SIG-M5 (cell line): Measurements from ENCODE around the gene EPYC.

ENCODE experiments used
- DNase-seq: peaks from one replicate; lab custom pipeline; 2025; lab: John Stamatoyannopoulos, UW

Gene EPYC

DNA sequence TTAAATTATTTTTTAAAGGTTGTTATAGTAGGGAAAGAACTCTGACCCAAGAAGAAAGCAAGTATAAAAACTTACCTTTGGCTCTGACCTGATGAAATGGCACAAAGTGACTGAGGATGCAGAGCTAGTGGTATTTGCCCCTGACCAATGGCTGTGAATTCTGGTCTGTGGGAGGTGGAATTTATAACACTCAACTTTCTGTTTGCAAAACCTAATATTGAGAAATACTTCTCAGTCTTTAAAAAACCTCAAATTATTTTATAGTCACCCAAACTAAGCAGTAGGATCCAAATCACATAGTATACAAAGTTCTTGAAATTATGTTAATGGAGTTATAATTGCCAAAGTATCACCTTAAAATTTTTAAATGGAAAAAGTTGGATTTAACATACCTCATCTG lies at the start of gene EPYC:
EPYC (minus strand) TSS at position 101 of the 400 bp plus-strand sequence. CDS start 2,407 bp downstream, outside the sequence.
- DNase-seq, result no peak

DNA sequence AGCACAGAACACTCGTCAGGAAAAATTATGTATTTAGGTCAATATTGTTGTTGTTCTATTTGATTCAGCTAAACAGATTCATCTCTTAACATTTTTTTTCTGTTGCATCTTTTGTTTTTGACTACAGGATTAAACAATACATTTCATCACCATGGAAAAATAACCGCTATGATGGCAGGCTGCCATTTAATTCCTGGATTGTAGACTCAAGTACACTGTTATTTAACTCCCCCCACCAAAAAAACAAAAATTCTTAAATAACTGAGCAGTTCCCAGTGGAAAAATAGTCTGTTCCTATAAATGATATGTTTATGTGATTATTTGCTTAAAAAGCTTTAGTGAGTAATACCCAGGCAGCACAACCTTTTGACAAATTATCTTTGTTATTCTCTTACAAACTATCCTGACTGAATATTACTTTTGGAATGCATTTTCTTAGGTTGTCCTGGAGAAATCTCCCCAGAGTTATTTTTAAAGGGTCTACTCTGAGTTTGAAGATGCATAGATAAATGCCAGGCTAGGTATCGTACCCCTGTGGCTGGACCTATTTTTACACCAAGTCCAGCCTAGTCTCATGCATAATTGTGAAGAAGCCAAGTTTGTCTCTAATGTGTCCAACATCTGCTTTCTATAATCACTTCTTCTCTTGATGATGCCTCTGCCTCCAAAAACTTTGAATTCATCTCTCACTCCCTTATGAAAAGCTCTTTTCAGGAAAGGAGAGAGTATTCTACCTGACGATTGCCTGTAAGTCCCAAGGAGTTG lies 49.4 kb upstream of the EPYC start:
- DNase-seq, result no peak

- no peak for DNase-seq
These were observed 47.3 kb upstream of the EPYC start for GRCh38 chr12:91052026-91052425.

DNA sequence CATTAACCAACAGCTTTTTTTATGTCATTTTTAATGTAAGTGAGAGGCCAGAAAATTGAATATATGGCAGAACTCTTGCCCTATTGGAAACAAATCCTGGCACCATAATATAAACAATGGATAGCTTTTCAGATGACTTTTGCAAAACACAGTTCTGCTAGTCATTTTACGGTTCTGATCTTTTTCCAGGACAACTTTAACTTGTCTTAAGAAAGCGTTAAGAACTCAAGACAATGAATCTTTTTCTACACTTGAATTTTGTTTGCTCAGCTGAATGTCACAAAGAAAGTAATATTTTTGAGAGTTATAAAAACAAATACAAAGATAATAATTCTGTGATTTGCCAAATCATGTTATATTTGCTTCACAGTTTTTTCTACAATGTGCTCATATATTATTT lies 39.8 kb upstream of the EPYC start:
- no peak for DNase-seq

GRCh38 chr12:91043408-91043807 lies 38.6 kb upstream of the EPYC start:
- DNase-seq, result no peak

- DNase-seq, result no peak
These were observed 35.5 kb upstream of the EPYC start for GRCh38 chr12:91040096-91040755.

GRCh38 chr12:91037276-91037675 lies 32.5 kb upstream of the EPYC start:
- DNase-seq, result no peak

DNA sequence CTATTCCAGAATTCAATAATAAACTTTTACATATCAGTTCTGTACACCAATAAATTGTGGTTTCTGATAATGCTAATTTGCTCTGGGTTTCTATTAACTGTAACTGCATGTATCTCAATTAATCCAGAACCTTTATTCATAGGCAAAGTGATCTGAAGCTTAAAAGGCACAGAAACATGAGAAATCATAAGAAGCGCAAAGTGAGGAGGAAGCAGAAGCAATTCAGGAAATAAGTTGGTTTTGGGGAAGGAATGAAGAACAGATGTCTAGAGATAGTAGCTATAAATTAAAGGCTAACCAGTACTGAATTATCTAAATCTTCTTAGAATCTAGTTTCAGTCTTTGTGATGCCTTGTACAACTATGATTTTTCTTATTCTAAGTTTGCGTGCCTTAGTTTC lies 28.5 kb upstream of the EPYC start:
- DNase-seq, result no peak

DNA sequence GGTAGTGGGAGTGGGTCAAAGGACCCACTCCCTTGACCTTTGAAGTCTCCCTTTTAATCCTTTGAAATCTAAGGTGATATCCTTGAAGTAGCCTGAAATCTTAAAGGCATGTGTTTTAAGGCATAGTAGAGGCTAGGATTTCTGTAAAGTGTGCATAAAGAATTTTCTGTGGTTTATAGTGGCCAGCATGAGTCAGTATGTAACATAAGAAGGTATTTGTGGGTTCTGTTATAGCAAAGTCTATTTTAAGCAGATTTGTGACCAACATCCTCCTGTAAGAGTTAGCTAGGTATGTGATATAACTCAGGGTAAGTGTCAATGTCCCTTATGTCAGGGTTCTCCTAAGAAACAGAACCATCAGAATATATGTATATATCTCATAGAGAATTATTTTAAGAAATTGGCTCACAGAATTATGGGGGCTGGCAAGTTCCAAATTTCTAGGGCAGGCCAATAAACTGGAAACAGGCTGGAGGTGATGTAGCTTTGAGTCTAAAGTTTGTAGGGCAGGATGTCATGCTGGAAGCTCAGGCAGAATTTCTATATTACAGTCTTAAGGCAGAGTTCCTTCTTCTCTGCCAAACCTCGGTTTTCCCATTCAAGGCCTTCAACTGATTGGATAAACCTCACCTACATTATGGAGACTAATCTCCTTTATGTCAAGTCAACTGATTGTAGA lies 18.7 kb upstream of the EPYC start:
- no peak for DNase-seq

DNA sequence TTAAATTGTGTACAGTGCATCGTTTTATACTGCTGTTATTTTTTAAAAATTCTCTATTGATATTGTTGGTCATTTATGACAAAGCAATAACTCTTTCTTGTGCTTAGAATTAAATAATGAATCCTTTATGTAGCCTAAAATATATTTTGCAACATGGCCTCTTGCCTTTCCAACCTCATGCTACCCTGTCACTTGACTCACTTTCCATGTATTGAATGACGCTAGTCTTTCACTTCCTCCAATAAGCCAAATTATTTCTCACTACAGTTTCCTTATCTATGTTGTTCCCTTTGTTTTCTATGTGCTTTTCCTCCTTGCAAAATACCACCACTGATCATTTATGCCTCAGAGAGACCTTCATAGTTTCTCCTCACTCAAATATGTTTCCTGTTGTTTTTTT lies 16.3 kb upstream of the EPYC start:
- no peak for DNase-seq

DNA sequence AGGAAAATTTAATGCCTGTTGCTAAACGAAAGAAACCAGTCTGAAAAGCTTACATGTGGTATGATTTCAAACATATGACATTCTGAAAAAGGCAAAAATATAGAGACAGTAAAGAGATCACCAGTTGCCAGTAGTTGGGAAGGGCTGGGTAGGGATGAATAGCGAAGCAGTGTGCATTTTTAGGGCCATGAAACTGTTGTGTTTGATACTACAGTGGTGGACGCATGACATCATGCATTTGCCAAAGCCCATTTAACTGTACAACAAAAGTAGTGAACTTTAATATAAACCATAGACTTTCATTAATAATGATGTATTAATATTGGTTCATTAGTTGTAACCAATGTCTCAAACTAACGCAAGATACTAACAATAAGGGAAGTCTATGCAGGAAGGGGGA lies 14.7 kb upstream of the EPYC start:
- DNase-seq, result no peak

GRCh38 chr12:91017511-91018263 lies 12.9 kb upstream of the EPYC start:
- no peak for DNase-seq

DNA sequence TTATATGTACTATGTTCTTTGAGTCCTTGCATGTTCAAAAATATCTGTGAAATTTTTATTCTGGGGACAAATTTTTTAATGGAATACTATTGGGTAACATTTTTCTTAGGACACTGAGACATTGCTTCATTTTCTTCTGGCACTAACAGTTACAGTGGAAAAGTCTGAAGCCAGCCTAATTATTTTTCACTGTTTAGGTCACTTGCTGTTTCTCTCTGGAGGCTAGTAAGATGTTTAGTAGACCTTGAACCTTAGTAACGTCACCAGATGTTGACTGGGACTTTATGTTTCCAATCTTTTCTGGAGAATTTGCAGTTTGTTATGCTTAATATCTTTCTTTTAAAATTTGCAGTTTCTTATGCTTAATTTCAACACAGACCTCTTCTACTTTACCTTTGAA lies 12.3 kb upstream of the EPYC start:
- DNase-seq, result no peak

DNA sequence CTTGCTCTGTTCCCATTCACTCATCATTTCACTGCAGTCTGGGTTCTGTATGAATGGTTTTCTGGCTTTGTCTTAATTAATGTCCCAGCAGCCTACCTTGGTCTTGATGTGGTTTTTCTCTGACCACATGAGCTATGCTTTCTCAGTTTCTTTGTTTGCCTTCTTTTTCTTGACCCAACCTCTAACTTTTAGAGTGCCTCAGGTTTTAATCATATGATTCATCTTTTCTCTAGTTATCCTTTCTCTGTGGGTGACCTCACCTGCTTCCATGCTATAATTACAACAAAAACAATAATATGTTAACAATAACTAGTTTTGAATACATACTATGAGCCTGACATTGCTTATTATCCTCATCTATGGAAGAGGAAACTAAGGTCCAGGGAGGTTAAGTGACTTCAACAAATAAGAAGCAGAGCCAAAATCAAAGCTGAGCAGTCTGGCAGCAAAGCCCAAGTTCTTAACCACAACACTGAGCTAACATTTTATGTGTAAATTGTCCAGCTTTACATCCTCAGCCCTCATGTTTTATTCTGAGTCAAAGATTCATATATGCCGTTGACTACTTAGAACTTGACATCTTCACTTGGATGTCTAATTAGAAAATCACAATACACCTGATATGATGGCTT lies 4.7 kb upstream of the EPYC start:
- DNase-seq, result no peak

GRCh38 chr12:91007531-91008290 lies 2.9 kb upstream of the EPYC start:
- no peak for DNase-seq

- DNase-seq, result no peak
These were observed 1.0 kb downstream of the EPYC start for GRCh38 chr12:91003737-91004136.

DNA sequence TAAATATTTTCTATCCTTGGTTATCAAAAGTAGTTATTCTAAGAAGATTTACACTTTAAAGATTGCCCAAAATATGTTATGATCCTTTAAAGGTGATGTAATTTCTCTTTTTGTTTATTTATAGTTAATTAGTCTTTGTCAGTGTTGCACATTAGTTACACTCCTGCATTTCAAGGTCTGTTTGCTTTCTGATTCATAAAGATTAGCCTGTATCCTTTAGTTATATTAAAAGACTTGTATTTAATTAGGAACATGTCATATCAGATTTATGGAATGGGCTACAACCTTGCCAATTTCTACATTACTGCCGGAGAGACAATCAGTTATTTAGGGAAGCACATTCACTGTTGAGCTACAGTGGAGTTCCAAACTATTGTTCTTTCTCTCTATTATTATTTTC lies 3.5 kb downstream of the EPYC start:
- no peak for DNase-seq

- no peak for DNase-seq
These were observed 4.8 kb downstream of the EPYC start for GRCh38 chr12:90999966-91000365.

- no peak for DNase-seq
These were observed 5.2 kb downstream of the EPYC start for GRCh38 chr12:90999527-90999926.

GRCh38 chr12:90995010-90995409 lies 9.8 kb downstream of the EPYC start:
- DNase-seq, result no peak

DNA sequence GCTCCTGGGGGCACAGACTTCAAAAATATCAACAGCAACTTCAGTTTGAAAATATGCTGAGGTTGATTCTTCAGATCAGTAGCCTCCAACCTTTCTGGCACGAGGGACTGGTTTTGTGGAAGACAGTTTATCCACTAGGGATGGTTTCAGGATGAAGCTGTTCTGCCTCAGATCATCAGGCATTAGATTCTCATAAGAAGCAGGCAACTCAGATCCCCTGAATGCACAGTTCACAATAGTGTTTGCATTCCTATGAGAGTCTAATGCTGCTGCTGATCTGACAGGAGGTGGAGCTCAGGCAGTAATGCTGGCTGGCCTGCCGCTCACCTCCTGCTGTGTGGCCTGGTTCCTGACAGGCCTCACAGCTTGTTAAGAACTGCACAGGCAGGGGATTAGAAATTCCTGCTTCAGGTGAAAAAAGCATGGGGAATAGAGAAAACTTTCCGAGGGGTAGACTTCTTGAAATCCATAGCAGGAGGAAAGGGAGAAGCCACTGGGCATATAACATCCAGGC lies 12.8 kb downstream of the EPYC start:
- DNase-seq, result no peak
